Measurements from ENCODE around the gene GSG1. TPM values are rescaled to one million over a fixed set of nuclear protein-coding genes. Genes with fewer than 3 reads are reported as not detected.
A peak's percentile ranks its signal among the peaks of the same experiment; 100 is the strongest.
"Not testable (repeated sequence)": the region's sequence is repeated elsewhere in the genome, so short reads cannot be mapped to it uniquely, and the experiment has no call there.

The GSG1 gene
- polyA plus RNA-seq, 4 donors, result 0.11 to 0.97 (median 0.47) TPM

DNA sequence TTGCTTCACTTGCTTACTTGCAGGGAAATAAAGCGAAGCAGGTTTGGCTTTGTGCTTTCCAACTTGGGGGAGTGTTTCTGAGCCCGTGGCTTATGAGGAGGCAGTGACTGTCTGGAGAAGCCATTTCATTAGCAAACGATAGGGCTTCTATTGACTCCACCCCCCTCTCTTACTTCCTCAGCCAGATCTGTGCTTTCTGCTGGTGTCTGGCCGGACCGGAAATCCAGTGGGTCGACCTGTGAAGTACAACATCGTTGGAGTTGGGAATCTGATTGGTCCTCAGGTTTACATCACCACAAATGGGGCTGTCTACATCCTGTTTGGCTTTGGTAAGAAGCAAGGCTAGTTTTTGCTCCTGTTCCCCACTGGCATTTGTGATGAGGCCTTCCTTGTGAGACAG lies 37.0 kb downstream of the GSG1 start:
- no peak for DNase-seq (ENCODE audit: low read depth in 4 of 4, low spot score in 3 of 4)

DNA sequence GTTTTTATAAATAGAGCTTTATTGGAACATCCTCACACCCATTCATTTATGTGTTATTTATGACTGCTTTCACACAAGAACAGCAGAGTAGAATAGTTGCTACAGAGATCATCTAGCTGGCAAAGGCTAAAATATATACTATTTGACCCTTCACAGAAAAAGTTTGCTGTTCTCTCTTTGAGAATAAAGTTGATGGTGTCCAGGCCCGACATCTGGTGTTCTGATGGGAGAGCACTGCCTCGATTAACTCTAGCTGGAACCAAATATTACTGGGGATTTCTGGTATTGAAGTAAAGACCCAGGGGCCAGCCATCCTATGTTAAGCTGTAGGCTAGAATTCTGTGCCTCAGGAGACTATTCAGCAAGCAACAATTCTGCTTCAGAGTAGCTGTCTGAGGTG lies 37.5 kb downstream of the GSG1 start:
- DNase-seq (ENCODE audit: low read depth in 4 of 4, low spot score in 3 of 4), result no peak

- DNase-seq (ENCODE audit: low read depth in 4 of 4, low spot score in 3 of 4), result no peak
Observed at GRCh38 chr12:13062669-13063068, 40.8 kb downstream of the GSG1 start.

- no peak for DNase-seq (ENCODE audit: low read depth in 4 of 4, low spot score in 3 of 4)
Observed at GRCh38 chr12:13061377-13061776, 42.1 kb downstream of the GSG1 start.

DNA sequence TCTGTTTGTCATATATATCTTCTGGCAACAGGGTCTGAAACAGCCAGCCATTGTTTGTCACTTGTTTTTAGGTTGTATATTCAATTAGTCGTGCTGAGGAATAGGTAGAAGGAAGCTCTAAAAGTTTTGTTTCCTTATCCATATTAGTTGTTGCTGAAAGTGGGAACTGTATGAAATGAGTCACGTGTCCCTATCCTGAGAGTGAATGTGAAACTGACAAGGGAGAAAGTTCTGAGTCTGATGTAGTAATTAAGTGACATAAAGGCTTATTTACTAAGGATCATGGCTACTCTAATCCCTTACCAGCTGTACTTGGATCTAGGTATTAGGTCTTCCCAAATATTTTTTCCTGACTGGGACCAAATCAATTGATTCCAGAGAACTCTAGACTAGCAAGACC lies 42.9 kb downstream of the GSG1 start:
- DNase-seq (ENCODE audit: low read depth in 4 of 4, low spot score in 3 of 4), result no peak

GRCh38 chr12:13053617-13054016 lies 49.9 kb downstream of the GSG1 start:
- DNase-seq (ENCODE audit: low read depth in 4 of 4, low spot score in 3 of 4), result not testable (repeated sequence)

DNA sequence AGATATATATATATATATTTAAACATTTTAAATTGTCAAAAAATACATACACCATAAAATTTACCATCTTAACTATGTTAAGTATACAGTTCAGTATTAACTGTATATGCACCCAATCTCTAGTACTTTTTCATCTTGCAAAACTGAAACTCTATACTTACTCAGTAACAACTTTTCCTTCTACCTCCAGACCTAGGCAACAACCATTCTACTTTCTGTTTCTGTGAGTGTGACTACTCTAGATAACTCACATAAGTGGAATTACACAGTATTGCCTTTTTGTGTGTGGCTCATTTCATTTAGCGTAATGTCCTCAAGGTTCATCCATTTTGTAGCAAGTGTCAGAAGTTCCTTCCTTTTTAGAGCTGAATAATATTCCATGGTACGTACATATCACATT lies 51.0 kb downstream of the GSG1 start:
- no peak for DNase-seq (ENCODE audit: low read depth in 4 of 4, low spot score in 3 of 4)

DNA sequence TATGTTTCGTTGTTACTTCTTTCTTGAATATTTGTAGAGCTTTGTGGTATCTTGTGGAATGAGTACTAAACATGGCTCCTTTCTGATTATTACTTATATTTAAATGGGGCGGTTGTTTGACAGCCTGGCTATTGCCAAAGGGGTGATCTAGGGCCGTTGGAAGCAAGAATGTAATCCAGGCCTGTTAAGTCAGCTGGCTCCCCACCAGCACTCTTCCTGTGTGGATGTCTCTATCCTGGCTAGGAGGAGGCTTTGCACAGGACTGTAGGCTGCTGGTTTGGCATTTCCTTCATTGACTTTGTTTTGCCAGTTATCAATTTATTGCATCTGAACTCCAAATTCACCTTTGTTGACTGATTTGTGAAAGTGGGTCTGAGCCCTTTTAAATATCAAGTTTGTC lies 53.7 kb downstream of the GSG1 start:
- no peak for DNase-seq (ENCODE audit: low read depth in 4 of 4, low spot score in 3 of 4)

DNA sequence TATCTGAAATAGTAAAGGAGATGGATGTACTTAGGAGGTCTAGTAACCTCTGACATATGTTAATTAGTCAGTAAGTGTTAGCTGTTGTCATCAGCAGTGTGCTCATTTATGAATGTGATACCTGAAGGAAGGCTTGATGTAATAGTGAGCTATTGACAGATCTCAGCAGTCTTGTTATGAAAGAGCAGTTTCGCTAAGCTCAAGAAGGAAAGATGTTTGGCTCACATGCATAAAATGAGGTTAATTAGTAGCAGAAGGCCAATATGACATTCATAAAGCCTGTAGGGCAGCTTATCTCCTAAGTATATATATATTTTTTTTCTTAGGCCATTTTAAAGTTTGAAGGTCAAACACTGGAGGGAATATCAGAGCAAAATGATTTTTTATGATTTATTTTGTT lies 56.5 kb downstream of the GSG1 start:
- no peak for DNase-seq (ENCODE audit: low read depth in 4 of 4, low spot score in 3 of 4)

- no peak for DNase-seq (ENCODE audit: low read depth in 4 of 4, low spot score in 3 of 4)
Observed at GRCh38 chr12:13045816-13046215, 57.7 kb downstream of the GSG1 start.

- DNase-seq (ENCODE audit: low read depth in 4 of 4, low spot score in 3 of 4), result no peak
Observed at GRCh38 chr12:13044906-13045299, 58.6 kb downstream of the GSG1 start.

DNA sequence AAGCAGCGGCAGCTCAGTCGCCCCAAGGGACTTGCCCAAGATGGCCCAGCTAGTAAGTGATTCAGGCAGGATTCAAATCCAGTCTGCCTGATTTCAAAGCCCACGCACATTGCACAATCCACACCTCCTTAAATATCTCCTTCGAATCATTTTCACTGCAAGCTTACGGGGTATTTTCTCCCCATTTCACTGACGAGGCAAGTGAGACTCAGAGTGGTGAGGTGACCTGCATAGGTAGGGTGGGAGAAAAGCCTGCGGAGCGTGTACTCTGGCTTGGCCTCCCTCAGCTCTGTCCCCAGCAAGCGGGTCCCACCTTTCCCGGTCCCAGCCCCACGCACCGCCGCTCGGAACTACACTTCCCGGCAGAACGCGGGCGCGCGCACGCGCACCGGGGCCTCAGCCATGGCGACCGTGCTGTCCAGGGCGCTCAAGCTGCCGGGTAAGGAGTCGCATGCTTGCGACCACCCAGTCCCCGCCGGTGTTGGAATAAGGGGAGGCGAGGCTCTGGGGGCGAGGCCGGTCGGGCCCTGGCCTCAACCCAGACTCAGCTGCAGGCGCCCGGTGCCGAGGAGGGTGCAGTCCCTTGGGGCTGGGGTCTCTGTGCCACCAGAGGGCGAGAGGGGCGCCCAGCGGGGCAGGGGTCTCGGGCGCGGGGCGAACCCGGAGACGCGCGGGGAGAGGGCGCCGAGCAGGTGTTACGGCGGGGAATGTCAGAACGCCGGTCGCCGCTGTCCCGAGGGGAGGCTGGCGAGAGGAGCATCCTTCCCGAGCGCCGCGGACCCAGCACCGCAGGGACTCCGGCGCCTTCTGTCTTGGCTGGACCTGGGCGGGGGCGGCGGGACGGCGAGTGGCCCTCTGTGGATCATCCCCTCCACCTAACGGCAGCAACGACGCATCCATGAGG lies 59.2 kb downstream of the GSG1 start, which contains the start of gene FAM234B:
Gene FAM234B (plus strand): TSS at position 380 of the 904 bp plus-strand sequence. CDS start 23 bp downstream, at position 403.
- peak in 3 of 4 donors; percentile 50 to 57 (median 53) for DNase-seq (ENCODE audit: low read depth in 4 of 4, low spot score in 3 of 4)

GRCh38 chr12:13042666-13043230 lies 60.7 kb downstream of the GSG1 start:
- no peak for DNase-seq (ENCODE audit: low read depth in 4 of 4, low spot score in 3 of 4)

DNA sequence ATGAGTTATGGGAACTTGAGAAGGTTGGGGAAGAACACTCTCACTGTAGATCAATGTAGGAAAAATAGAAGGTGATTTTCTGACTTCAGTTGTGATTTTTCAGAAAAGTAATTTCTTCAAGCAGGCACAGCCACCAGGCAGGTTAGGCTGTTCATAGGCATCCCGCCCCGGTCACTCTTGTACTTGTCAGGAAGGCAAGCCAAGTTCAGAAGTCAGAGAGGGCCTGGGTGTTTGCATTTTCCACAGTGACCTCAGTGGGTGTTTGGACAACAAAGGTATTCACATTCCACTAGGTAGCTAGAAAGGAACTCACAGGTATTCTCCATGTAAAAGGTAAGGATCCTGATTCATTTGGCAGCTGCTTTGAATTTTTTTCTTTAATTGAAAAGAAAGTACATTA lies 62.2 kb downstream of the GSG1 start:
- no peak for DNase-seq (ENCODE audit: low read depth in 4 of 4, low spot score in 3 of 4)

- no peak for DNase-seq (ENCODE audit: low read depth in 4 of 4, low spot score in 3 of 4)
Observed at GRCh38 chr12:13039328-13039956, 64.0 kb downstream of the GSG1 start.

DNA sequence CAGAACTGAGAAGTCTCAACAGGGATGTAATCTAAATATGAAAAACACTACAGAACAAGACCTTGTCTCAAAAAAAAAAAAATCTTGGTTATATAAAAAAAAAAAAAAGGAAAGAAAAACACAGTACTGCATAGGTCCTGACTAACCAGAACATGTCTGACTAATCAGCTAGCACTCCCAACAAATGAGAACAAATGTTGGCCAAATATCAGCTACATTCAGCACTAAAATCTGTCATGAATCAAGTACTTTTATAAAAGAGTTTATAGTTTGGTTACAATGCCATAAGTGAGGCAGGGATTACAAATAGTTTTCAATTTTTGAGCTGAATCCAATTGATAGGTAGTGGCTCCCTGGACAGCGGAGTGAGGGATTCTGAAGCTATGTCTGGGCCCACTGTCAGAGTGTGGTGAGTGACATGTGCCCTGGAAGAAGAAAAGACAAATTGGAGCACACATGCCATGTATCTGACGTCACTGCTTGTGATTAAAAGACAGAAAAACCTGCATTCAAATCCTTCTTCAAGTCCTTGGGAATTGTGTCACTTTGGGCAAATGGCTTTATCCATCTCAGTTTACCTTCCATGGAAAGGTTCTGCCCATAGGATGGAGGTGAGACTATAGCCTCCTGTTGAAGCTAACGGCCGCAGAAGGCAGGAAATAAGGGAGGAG lies 64.8 kb downstream of the GSG1 start:
- DNase-seq (ENCODE audit: low read depth in 4 of 4, low spot score in 3 of 4), result no peak

GRCh38 chr12:13036881-13037280 lies 66.6 kb downstream of the GSG1 start:
- DNase-seq (ENCODE audit: low read depth in 4 of 4, low spot score in 3 of 4), result no peak

GRCh38 chr12:13035335-13035734 lies 68.1 kb downstream of the GSG1 start:
- DNase-seq (ENCODE audit: low read depth in 4 of 4, low spot score in 3 of 4), result not testable (repeated sequence)

Data from left renal pelvis (tissue), 4 donors.